ENCODE results near the gene CROT. TPM values are rescaled to one million over a fixed set of nuclear protein-coding genes. Genes with fewer than 3 reads are reported as not detected.
A peak's percentile ranks its signal among the peaks of the same experiment; 100 is the strongest.

The CROT gene
- polyA plus RNA-seq, 2 of the 4 experiments (the other 2 are of a cell fraction): 12.3 to 18.2 TPM

GRCh38 chr7:87354749-87355148 is 9.3 kb downstream of the CROT start:
- ATAC-seq (no peak), FAIRE-seq (no peak), DNase-seq (ENCODE audit: low read depth in 1 of 2, low spot score in 1 of 2) (peak in 1 of 2 experiments; percentile 49)
- no peak overlapping the region for H3K4me3 ChIP-seq
- CTCF ChIA-PET: interaction anchor here (1.6 kb wide), 1 partner anchor 9 kb away, joined by 7 read pairs; the partner anchor contains the start of gene CROT
- H3K4me1 ChIP-seq: no peaks in the 10 kb centered on the region
- POLR2A ChIA-PET: no interaction called here
- TF ChIP-seq ZFP36 (IDR thresholded peaks at IDR 0.05; ENCODE audit: borderline replicate concordance, partially characterized antibody) (peak; percentile 96), E2F6 (IDR thresholded peaks at IDR 0.05; ENCODE audit: borderline replicate concordance, low read depth) (no peak)
- no peak overlapping the region for H3K27ac ChIP-seq
- H3K9me3 ChIP-seq: peaks cover 25% of the 10 kb centered on the region
- no peak overlapping the region for H3K4me2 ChIP-seq
- 59% methylated on average over 3 of the region's 3 CpGs for WGBS (ENCODE audit: missing lambda C conversion rate)

- Histone ChIP-seq H3K4me2 (no peak overlapping the region), H3K4me3 (no peak overlapping the region), H3K4me1 (no peaks in the 10 kb centered on the region), H3K27ac (no peak overlapping the region), H3K9me3 (peaks cover 25% of the 10 kb centered on the region)
- ATAC-seq: no peak
- FAIRE-seq: no peak
- CTCF ChIA-PET: interaction anchor here (1.4 kb wide), 2 partner anchors 8 to 10 kb away, joined by 3 to 5 read pairs; no protein-coding TSS in a partner anchor
- TF ChIP-seq ZNF302 (CRISPR knock-in tag; IDR thresholded peaks at IDR 0.05) (no peak), RNF2 (IDR thresholded peaks at IDR 0.05; ENCODE audit: borderline replicate concordance, low read depth) (no peak), CEBPB (IDR thresholded peaks at IDR 0.05) (no peak), RAD21 (conservative IDR thresholded peaks at IDR 0.05 in 1 of 2, IDR thresholded peaks at IDR 0.05 in 1 of 2) (no peak), RARB (CRISPR knock-in tag; IDR thresholded peaks at IDR 0.05) (no peak), MAFK (IDR thresholded peaks at IDR 0.05; ENCODE audit: partially characterized antibody) (no peak), HEYL (CRISPR knock-in tag; IDR thresholded peaks at IDR 0.05) (no peak), ELK1 (IDR thresholded peaks at IDR 0.05; ENCODE audit: low read depth, low read length) (no peak), PHF8 (IDR thresholded peaks at IDR 0.05; ENCODE audit: borderline replicate concordance, low read depth) (no peak), GATA3 (IDR thresholded peaks at IDR 0.05; ENCODE audit: borderline replicate concordance) (no peak), EHF (CRISPR knock-in tag; IDR thresholded peaks at IDR 0.05) (no peak), PBX3 (IDR thresholded peaks at IDR 0.05) (no peak), BCL3 (IDR thresholded peaks at IDR 0.05) (no peak), RFX5 (IDR thresholded peaks at IDR 0.05) (no peak)
- no peak for DNase-seq (ENCODE audit: low read depth in 1 of 2, low spot score in 1 of 2)
- WGBS (ENCODE audit: missing lambda C conversion rate): 73% methylated on average over 1 of the region's 1 CpG
- POLR2A ChIA-PET: no interaction called here
Observed at GRCh38 chr7:87356448-87356847, 11.0 kb downstream of the CROT start.

GRCh38 chr7:87359366-87359765 is 13.9 kb downstream of the CROT start:
- FAIRE-seq (no peak), ATAC-seq (no peak), DNase-seq (ENCODE audit: low read depth in 1 of 2, low spot score in 1 of 2) (no peak)
- Histone ChIP-seq H3K4me3 (no peak overlapping the region), H3K27ac (no peak overlapping the region), H3K4me1 (no peaks in the 10 kb centered on the region), H3K9me3 (peaks cover 14% of the 10 kb centered on the region; the same call in 2 of the 3 replicates), H3K4me2 (no peak overlapping the region)
- no peak for TF ChIP-seq ELK1 (IDR thresholded peaks at IDR 0.05; ENCODE audit: low read depth, low read length)
- no peak for TF ChIP-seq SREBF2 (IDR thresholded peaks at IDR 0.05)
- no peak for TF ChIP-seq USF2 (IDR thresholded peaks at IDR 0.05)
- ChIA-PET CTCF (no interaction called here), POLR2A (no interaction called here)
- 88% methylated on average over 2 of the region's 2 CpGs for WGBS (ENCODE audit: missing lambda C conversion rate)
